ENCODE data around the gene SULF2. TPM values are rescaled to one million over a fixed set of nuclear protein-coding genes. Genes with fewer than 3 reads are reported as not detected.

The SULF2 gene
- total and polyA plus RNA-seq, 2 of the 13 experiments (the other 11 are each of a cell fraction or from before 2014, with no cell fraction given) = 7.2 to 50.9 TPM

DNA sequence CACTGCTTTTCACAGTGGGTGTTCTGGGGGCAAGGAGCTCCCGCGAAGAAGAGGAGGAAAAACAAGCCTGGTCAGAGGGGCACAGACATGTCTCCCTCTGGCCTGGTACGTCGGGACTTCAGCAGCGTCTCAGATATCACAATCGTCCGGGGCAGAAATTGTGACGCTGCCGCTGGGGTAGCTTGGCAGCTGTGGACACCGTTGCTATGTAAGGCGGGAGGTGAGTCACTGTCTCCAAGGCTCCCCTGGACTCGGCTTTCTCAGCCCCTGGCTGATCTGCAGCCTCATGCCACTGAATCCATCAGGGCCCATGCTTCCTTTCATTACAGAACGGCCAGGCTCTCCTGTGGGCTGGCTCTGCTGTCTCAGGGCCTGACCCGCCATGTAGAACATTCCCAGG, 98.7 kb downstream of the SULF2 start:
- BruUV-seq (replicated peaks) = no TSS peak
- Histone ChIP-seq H2AFZ (ENCODE audit: low read length) (no peak overlapping the region), H3K36me3 (replicated peaks in 1 of 2; ENCODE audit: control insufficient read depth in 1 of 2, insufficient read depth in 2 of 2, low read length in 2 of 2) (no peaks in the 10 kb centered on the region; a peak in 1 of 5 replicates), H3K79me2 (ENCODE audit: insufficient read depth, low read length) (no peaks in the 10 kb centered on the region), H3K4me1 (ENCODE audit: insufficient read depth, low read length) (peaks cover 22% of the 10 kb centered on the region), H3K4me2 (ENCODE audit: low read depth, low read length) (no peak overlapping the region), H3K27ac (ENCODE audit: extremely low read length, insufficient read depth, low read length) (no peak overlapping the region), H3K9me3 (ENCODE audit: low read length) (no peaks in the 10 kb centered on the region), H3K27me3 (ENCODE audit: control insufficient read depth in 1 of 2, insufficient read depth in 2 of 2, low read length in 2 of 2) (no peaks in the 10 kb centered on the region), H3K4me3 (replicated peaks in 1 of 3; ENCODE audit: insufficient read depth in 1 of 3, low read depth in 2 of 3, low read length in 3 of 3) (no peak overlapping the region), H4K20me1 (ENCODE audit: insufficient read depth, low read length) (no peaks in the 10 kb centered on the region), H3K9ac (ENCODE audit: insufficient read depth, low read depth, low read length) (no peak overlapping the region)
- ChIA-PET CTCF (ENCODE audit: low intra/inter-chr PET ratio, low total read pairs) (no interaction called here), POLR2A (no interaction called here)
- intact Hi-C loops (cut with micrococcal nuclease; ENCODE audit: unreplicated experiment) (no loop called here), in situ Hi-C loops (cut with HindIII; ENCODE audit: extremely low pct_ligation_motif_present, low pct_unique_long_range_greater_than_20kb) (no loop called here)
- no peak for ATAC-seq
- no peak for TF ChIP-seq CREM (IDR thresholded peaks at IDR 0.05)
- TF ChIP-seq CREM (CRISPR knock-in tag; IDR thresholded peaks at IDR 0.05) = no peak
- TF ChIP-seq, protein P1, sequence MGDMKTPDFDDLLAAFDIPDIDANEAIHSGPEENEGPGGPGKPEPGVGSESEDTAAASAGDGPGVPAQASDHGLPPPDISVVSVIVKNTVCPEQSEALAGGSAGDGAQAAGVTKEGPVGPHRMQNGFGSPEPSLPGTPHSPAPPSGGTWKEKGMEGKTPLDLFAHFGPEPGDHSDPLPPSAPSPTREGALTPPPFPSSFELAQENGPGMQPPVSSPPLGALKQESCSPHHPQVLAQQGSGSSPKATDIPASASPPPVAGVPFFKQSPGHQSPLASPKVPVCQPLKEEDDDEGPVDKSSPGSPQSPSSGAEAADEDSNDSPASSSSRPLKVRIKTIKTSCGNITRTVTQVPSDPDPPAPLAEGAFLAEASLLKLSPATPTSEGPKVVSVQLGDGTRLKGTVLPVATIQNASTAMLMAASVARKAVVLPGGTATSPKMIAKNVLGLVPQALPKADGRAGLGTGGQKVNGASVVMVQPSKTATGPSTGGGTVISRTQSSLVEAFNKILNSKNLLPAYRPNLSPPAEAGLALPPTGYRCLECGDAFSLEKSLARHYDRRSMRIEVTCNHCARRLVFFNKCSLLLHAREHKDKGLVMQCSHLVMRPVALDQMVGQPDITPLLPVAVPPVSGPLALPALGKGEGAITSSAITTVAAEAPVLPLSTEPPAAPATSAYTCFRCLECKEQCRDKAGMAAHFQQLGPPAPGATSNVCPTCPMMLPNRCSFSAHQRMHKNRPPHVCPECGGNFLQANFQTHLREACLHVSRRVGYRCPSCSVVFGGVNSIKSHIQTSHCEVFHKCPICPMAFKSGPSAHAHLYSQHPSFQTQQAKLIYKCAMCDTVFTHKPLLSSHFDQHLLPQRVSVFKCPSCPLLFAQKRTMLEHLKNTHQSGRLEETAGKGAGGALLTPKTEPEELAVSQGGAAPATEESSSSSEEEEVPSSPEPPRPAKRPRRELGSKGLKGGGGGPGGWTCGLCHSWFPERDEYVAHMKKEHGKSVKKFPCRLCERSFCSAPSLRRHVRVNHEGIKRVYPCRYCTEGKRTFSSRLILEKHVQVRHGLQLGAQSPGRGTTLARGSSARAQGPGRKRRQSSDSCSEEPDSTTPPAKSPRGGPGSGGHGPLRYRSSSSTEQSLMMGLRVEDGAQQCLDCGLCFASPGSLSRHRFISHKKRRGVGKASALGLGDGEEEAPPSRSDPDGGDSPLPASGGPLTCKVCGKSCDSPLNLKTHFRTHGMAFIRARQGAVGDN (CRISPR knock-in tag; IDR thresholded peaks at IDR 0.05) = 0 out of 2 replicates have a peak, but pooled peaks have one; percentile 15
- no peak for TF ChIP-seq ZNF83 (CRISPR knock-in tag; IDR thresholded peaks at IDR 0.05; ENCODE audit: borderline replicate concordance)
- FAIRE-seq = no peak
- 85% methylated on average over 14 of the region's 14 CpGs for WGBS (ENCODE audit: low lambda C conversion rate)
- DNase-seq (ENCODE audit: low spot score) = no peak

Data from HepG2 (cell line).